B cell (primary cell): Measurements from ENCODE around the gene FBP1. TPM values are rescaled to one million over a fixed set of nuclear protein-coding genes. Genes with fewer than 3 reads are reported as not detected.

ENCODE experiments used
- ATAC-seq: fragments of 200-7000 bp; cut with Tn5 transposase; one replicate; pipeline ENCODE4 v1.10.0; 2021; ENCODE audit warnings: low read depth, mild to moderate bottlenecking, moderate number of reproducible peaks, moderate library complexity
- CTCF ChIA-PET: fragments of 350-600 bp; sonication (Branson Sonifier 250); formaldehyde crosslinking; loops from one replicate; lab custom pipeline; 2021; ENCODE audit warnings: antibody characterized with exemption, inconsistent platforms; lab: Charles Lee
- POLR2A ChIA-PET: fragments of 350-600 bp; sonication (Branson Sonifier 250); formaldehyde crosslinking; loops from one replicate; lab custom pipeline; 2021; ENCODE audit warnings: antibody characterized with exemption; lab: Charles Lee
- DNase-seq: peaks from one replicate; pipeline ENCODE4 v3.0.0; 2013
- H2AFZ ChIP-seq: 2 replicates; pipeline ENCODE4 v1.6.1; 2012; ENCODE audit warnings: mild to moderate bottlenecking, low read depth, low read length; ENCODE audit not compliant: insufficient read depth, poor library complexity, severe bottlenecking
- H3K27ac ChIP-seq, 2 donors: 1 replicate in 1 of 2; 2 replicates in 1 of 2; pipeline ENCODE4 v1.5.1; 2012 to 2013; ENCODE audit warnings: low read length in 2 of 2, mild to moderate bottlenecking in 2 of 2, moderate library complexity in 1 of 2
- H3K27me3 ChIP-seq, 4 experiments: fragments of 200-600 bp in 1 of 4; sonication (generic) in 1 of 4; replicated peaks in 1 of 4; 1 replicate in 2 of 4; 2 replicates in 2 of 4; pipeline versions ENCODE4 v1.6.1 to v1.7.0; 2013 to 2016; ENCODE audit warnings: low read length in 3 of 4, mild to moderate bottlenecking in 2 of 4, mixed read lengths in 1 of 4, moderate library complexity in 1 of 4; ENCODE audit not compliant: insufficient read depth in 4 of 4, control insufficient read depth in 3 of 4; ENCODE audit errors: control extremely low read depth in 1 of 4
- H3K36me3 ChIP-seq, 2 experiments: replicated peaks in 1 of 2; 1 replicate in 1 of 2; 2 replicates in 1 of 2; pipeline versions ENCODE4 v1.6.1 to v1.7.1; 2013; ENCODE audit warnings: low read length in 1 of 2; ENCODE audit not compliant: insufficient read depth in 2 of 2, control insufficient read depth in 1 of 2; ENCODE audit errors: control extremely low read depth in 1 of 2, extremely low read depth in 1 of 2
- H3K4me1 ChIP-seq, 2 donors: fragments of 200-600 bp in 1 of 2; sonication (generic) in 1 of 2; 1 replicate in 1 of 2; 2 replicates in 1 of 2; pipeline versions ENCODE4 v1.5.1 to v1.6.1; 2013 to 2017; ENCODE audit warnings: low read length in 2 of 2; ENCODE audit not compliant: control insufficient read depth in 2 of 2, insufficient read depth in 2 of 2
- H3K4me2 ChIP-seq: replicated peaks from 2 replicates; pipeline ENCODE3; 2012; ENCODE audit warnings: mild to moderate bottlenecking, low read depth, low read length; ENCODE audit not compliant: poor library complexity, severe bottlenecking
- H3K4me3 ChIP-seq, 5 experiments: fragments of 200-600 bp in 1 of 5; sonication (generic) in 1 of 5; 1 replicate in 3 of 5; 2 replicates in 2 of 5; pipeline versions ENCODE4 v1.5.1 to v1.7.0; 2011 to 2016; ENCODE audit warnings: low read length in 4 of 5, mild to moderate bottlenecking in 4 of 5, low read depth in 2 of 5, control low read depth in 1 of 5, moderate library complexity in 1 of 5; ENCODE audit not compliant: insufficient read depth in 1 of 5; ENCODE audit errors: control extremely low read depth in 1 of 5, extremely low read depth in 1 of 5
- H3K79me2 ChIP-seq: fragments of 200-600 bp; sonication (generic); one replicate; pipeline ENCODE4 v1.6.0; 2016; ENCODE audit warnings: low read length; ENCODE audit not compliant: control insufficient read depth, insufficient read depth
- H3K9ac ChIP-seq: fragments of 200-600 bp; sonication (generic); 2 replicates; pipeline ENCODE4 v1.6.1; 2017; ENCODE audit warnings: mild to moderate bottlenecking, low read length, moderate library complexity
- H3K9me3 ChIP-seq, 3 donors: one replicate each; pipeline versions ENCODE4 v1.6.1 to v1.7.1; 2013; ENCODE audit warnings: low read length in 2 of 3; ENCODE audit not compliant: control insufficient read depth in 2 of 3, insufficient read depth in 1 of 3; ENCODE audit errors: control extremely low read depth in 1 of 3
- H4K20me1 ChIP-seq: 2 replicates; pipeline ENCODE4 v1.6.0; 2012; ENCODE audit warnings: mild to moderate bottlenecking, low read length; ENCODE audit not compliant: insufficient read depth, control insufficient read depth, poor library complexity, severe bottlenecking
- H3K27ac Mint-ChIP-seq: one replicate; pipeline ENCODE4 v1.8.0; 2021; ENCODE audit warnings: mixed read lengths
- H3K27me3 Mint-ChIP-seq: one replicate; pipeline ENCODE4 v1.8.0; 2021; ENCODE audit warnings: mixed read lengths
- H3K4me1 Mint-ChIP-seq: one replicate; pipeline ENCODE4 v1.8.0; 2021; ENCODE audit warnings: mixed read lengths
- H3K4me3 Mint-ChIP-seq: one replicate; pipeline ENCODE4 v1.8.0; 2021; ENCODE audit warnings: mixed read lengths
- H3K9me3 Mint-ChIP-seq: one replicate; pipeline ENCODE4 v1.8.0; 2022; ENCODE audit warnings: mixed read lengths; ENCODE audit not compliant: insufficient read depth
- CTCF ChIP-seq: fragments of 200-600 bp; IDR thresholded peaks from one replicate; pipeline ENCODE4 v1.8.0; 2022; ENCODE audit warnings: antibody characterized with exemption, mild to moderate bottlenecking
- EZH2 ChIP-seq: IDR thresholded peaks from 2 replicates; pipeline ENCODE4 v1.6.1; 2012; ENCODE audit warnings: borderline replicate concordance, low read depth, mild to moderate bottlenecking, moderate library complexity, low read length; ENCODE audit not compliant: insufficient read depth, poor library complexity, severe bottlenecking
- WGBS: methylation state at CpG from one replicate; pipeline ENCODE4 v1.1.5; 2013; ENCODE audit warnings: missing lambda C conversion rate; ENCODE audit not compliant: insufficient coverage; 5-methylcytosine and 5-hydroxymethylcytosine counted together
- intact Hi-C: fragments of 100-400 bp; cut with micrococcal nuclease; formaldehyde crosslinking; loops from one replicate; pipeline ENCODE4 v1.10.0; 2022
- polyA plus RNA-seq: library from polyadenylated mRNA; depleted of rRNA; stranded (reverse); fragments of >200 nt; gene quantifications from 2 replicates; pipeline ENCODE4 v1.2.3, GENCODE V29; 2012
- total RNA-seq, 2 donors: library from RNA; stranded (reverse); fragments of 120-200 nt in 1 of 2; gene quantifications; 1 replicate in 1 of 2; 2 replicates in 1 of 2; pipeline versions ENCODE4 v1.2.3 to v1.2.4, GENCODE V29; 2013 to 2022

FBP1 gene
- total and polyA plus RNA-seq, 2 donors (not counting 1 experiment from before 2014, with no cell fraction given), result 2.8 TPM

DNA sequence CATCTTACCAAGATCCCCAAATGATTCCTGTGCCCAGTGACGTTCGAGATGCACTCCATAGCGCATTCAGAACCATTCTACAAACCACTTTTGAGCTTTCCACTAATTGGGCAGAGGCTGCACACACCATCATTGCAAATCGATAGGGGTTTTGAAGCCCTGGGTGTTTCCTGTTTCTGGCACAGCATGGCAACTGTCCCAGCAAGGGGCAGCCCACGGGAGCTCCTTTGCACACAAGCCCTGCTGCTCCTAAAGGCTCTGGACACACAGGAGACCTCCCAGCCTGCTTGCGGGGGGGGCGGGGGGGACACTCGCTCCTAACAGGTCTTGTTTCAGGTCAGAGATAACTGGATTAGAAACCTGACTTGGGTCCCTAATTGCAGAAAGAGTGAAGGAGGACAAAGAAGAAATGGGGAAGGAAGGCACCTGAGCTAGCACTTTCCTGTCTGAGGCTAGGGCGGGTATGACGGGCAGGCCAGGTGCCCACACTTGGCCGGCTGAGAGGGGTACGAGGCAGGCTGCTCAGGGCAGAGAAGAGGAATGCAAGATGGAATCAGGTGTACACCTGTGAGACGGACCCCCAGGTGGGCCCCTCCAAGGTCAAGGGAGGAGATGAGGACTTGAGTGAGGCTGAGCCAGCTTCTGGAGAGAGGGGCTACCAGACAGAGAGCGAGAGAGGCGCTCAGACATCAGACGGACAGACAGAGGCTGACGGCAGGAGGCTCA is 820 bp downstream of the FBP1 start:
- peak overlapping the region; percentile 96 for H2AFZ ChIP-seq
- ChIA-PET POLR2A (no interaction called here), CTCF (interaction anchor here (0.6 kb wide), 1 partner anchor 36 kb away, joined by 4 read pairs; no protein-coding TSS in a partner anchor)
- DNase-seq (no peak), ATAC-seq (peak; percentile 19)
- no peaks in the 10 kb centered on the region for H4K20me1 ChIP-seq
- H3K79me2 ChIP-seq, result no peaks in the 10 kb centered on the region
- H3K4me3 ChIP-seq, result peak overlapping the region; percentile 41 to 79 (median 66)
- 35% methylated on average over 15 of the region's 17 CpGs for WGBS
- peak overlapping the region in 1 of 2 donors; percentile 62 for H3K27ac ChIP-seq
- Mint-ChIP-seq H3K4me3 (peak overlapping the region; percentile 94), H3K9me3 (no peaks in the 10 kb centered on the region), H3K27me3 (peaks cover 3% of the 10 kb centered on the region), H3K4me1 (peaks cover 18% of the 10 kb centered on the region), H3K27ac (peak overlapping the region; percentile 87)
- no peaks in the 10 kb centered on the region for H3K9me3 ChIP-seq
- TF ChIP-seq CTCF (no peak), EZH2 (no peak)
- H3K36me3 ChIP-seq, result no peaks in the 10 kb centered on the region
- H3K9ac ChIP-seq, result peak overlapping the region; percentile 78
- H3K27me3 ChIP-seq, result peaks cover 0 to 5% (median 2%) of the 10 kb centered on the region in 4 experiments
- peaks cover 10 to 18% of the 10 kb centered on the region in 2 donors for H3K4me1 ChIP-seq
- H3K4me2 ChIP-seq, result peak overlapping the region; percentile 90
- intact Hi-C loops, result no loop called here

DNA sequence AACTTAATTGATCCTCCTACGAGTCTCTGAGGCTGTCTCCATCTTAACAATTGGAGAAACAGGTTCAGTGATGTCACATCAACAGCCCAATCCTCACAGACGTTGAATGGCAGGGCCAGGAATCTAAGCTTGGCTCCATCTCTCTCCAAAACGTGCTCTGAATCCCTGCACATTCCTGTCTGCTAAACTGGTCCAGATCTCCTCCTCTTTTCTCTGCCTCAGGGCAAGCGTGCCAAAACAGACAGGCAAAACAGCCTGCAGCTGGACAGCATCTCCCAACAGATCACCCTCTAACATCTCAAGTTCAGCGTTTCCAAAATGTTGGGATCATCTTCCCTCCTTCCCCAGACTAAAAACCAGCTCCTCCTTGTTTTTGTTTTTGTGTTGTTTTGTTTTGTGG is 6.6 kb downstream of the FBP1 start:
- peaks cover 0 to 6% (median 0%) of the 10 kb centered on the region in 4 experiments for H3K27me3 ChIP-seq
- no peaks in the 10 kb centered on the region for H3K79me2 ChIP-seq
- TF ChIP-seq EZH2 (no peak), CTCF (no peak)
- no peak overlapping the region for H3K27ac ChIP-seq
- no peak overlapping the region for H3K4me3 ChIP-seq
- ChIA-PET CTCF (no interaction called here), POLR2A (no interaction called here)
- Mint-ChIP-seq H3K4me1 (no peaks in the 10 kb centered on the region), H3K27me3 (peaks cover 23% of the 10 kb centered on the region), H3K4me3 (no peak overlapping the region), H3K27ac (no peak overlapping the region), H3K9me3 (no peaks in the 10 kb centered on the region)
- no peak overlapping the region for H3K9ac ChIP-seq
- H2AFZ ChIP-seq, result no peak overlapping the region
- DNase-seq (no peak), ATAC-seq (no peak)
- 71% methylated on average over 4 of the region's 5 CpGs for WGBS
- intact Hi-C loops, result no loop called here
- H3K4me2 ChIP-seq, result no peak overlapping the region
- no peaks in the 10 kb centered on the region for H3K4me1 ChIP-seq
- no peaks in the 10 kb centered on the region for H3K36me3 ChIP-seq
- H3K9me3 ChIP-seq, result no peaks in the 10 kb centered on the region
- H4K20me1 ChIP-seq, result no peaks in the 10 kb centered on the region
